Naive thymus-derived CD4-positive, alpha-beta T cell (primary cell): ENCODE results near the gene BCL2L15. TPM values are rescaled to one million over a fixed set of nuclear protein-coding genes. Genes with fewer than 3 reads are reported as not detected.

Experiments used
- ATAC-seq: fragments of 150-1000 bp; cut with Tn5 transposase; 2 replicates; pipeline ENCODE4 v1.10.0; 2021; ENCODE audit warnings: mild to moderate bottlenecking, moderate library complexity
- CTCF ChIA-PET: fragments of 350-600 bp; sonication (Branson Sonifier 250); formaldehyde crosslinking; loops from one replicate; lab custom pipeline; 2021; ENCODE audit warnings: antibody characterized with exemption; lab: Charles Lee
- POLR2A ChIA-PET: fragments of 350-600 bp; sonication (Branson Sonifier 250); formaldehyde crosslinking; loops from one replicate; lab custom pipeline; 2021; ENCODE audit warnings: antibody characterized with exemption, inconsistent platforms; lab: Charles Lee
- DNase-seq, 9 donors: peaks; one replicate each; pipeline versions ENCODE4 v3.0.0 to v3.0.0-alpha.2; 2020 to 2022; ENCODE audit warnings: mixed read lengths in 1 of 9
- H3K27ac ChIP-seq: one replicate; pipeline ENCODE4 v1.7.0; 2013; ENCODE audit warnings: mild to moderate bottlenecking, low read depth, low read length, moderate library complexity
- H3K27me3 ChIP-seq, 2 donors: one replicate each; pipeline ENCODE4 v1.7.0; 2013; ENCODE audit warnings: low read length in 2 of 2, mild to moderate bottlenecking in 2 of 2, moderate library complexity in 2 of 2; ENCODE audit not compliant: control insufficient read depth in 2 of 2, insufficient read depth in 2 of 2
- H3K36me3 ChIP-seq, 3 experiments: 1 replicate in 2 of 3; 2 replicates in 1 of 3; pipeline ENCODE4 v1.7.0; 2013; ENCODE audit warnings: low read length in 3 of 3, mild to moderate bottlenecking in 3 of 3, moderate library complexity in 1 of 3; ENCODE audit not compliant: insufficient read depth in 3 of 3, control insufficient read depth in 2 of 3
- H3K4me1 ChIP-seq, 2 donors: one replicate each; pipeline ENCODE4 v1.7.0; 2013; ENCODE audit warnings: low read length in 2 of 2, mild to moderate bottlenecking in 2 of 2, moderate library complexity in 1 of 2; ENCODE audit not compliant: control insufficient read depth in 2 of 2, insufficient read depth in 2 of 2
- H3K4me3 ChIP-seq: 2 replicates; pipeline ENCODE4 v1.7.0; 2013; ENCODE audit warnings: mild to moderate bottlenecking, low read length
- H3K9me3 ChIP-seq, 3 experiments: 1 replicate in 2 of 3; 2 replicates in 1 of 3; pipeline ENCODE4 v1.7.0; 2013; ENCODE audit warnings: low read length in 3 of 3; ENCODE audit not compliant: control insufficient read depth in 2 of 3
- H3K27ac Mint-ChIP-seq, 9 donors: one replicate each; pipeline ENCODE4 v1.8.0; 2020 to 2022; ENCODE audit warnings: mixed read lengths in 9 of 9, mild to moderate bottlenecking in 8 of 9, moderate library complexity in 5 of 9, inconsistent platforms in 2 of 9
- H3K27me3 Mint-ChIP-seq, 5 donors: one replicate each; pipeline ENCODE4 v1.8.0; 2021 to 2022; ENCODE audit warnings: mixed read lengths in 5 of 5, mild to moderate bottlenecking in 1 of 5
- H3K36me3 Mint-ChIP-seq, 5 donors: one replicate each; pipeline ENCODE4 v1.8.0; 2020 to 2022; ENCODE audit warnings: mixed read lengths in 5 of 5, mild to moderate bottlenecking in 3 of 5, inconsistent platforms in 1 of 5
- H3K4me1 Mint-ChIP-seq, 7 donors: one replicate each; pipeline ENCODE4 v1.8.0; 2020 to 2022; ENCODE audit warnings: mixed read lengths in 7 of 7, mild to moderate bottlenecking in 3 of 7, inconsistent platforms in 1 of 7
- H3K4me3 Mint-ChIP-seq, 10 donors: one replicate each; pipeline ENCODE4 v1.8.0; 2020 to 2022; ENCODE audit warnings: mild to moderate bottlenecking in 10 of 10, mixed read lengths in 10 of 10, moderate library complexity in 6 of 10, inconsistent platforms in 2 of 10
- H3K9me3 Mint-ChIP-seq, 11 donors: one replicate each; pipeline ENCODE4 v1.8.0; 2020 to 2022; ENCODE audit warnings: mixed read lengths in 11 of 11, mild to moderate bottlenecking in 4 of 11, inconsistent platforms in 1 of 11, moderate library complexity in 1 of 11
- intact Hi-C, 2 donors: fragments of 100-400 bp; cut with micrococcal nuclease; formaldehyde crosslinking; loops; one replicate each; pipeline ENCODE4 v1.15.1; 2023
- polyA plus RNA-seq, 2 donors: library from polyadenylated mRNA; unstranded; fragments of 300-500 nt; fragmentation: Illumina TruSeq; gene quantifications; one replicate each; pipeline ENCODE4 v1.2.3, GENCODE V29; 2021
- total RNA-seq, 6 experiments: library from RNA in 5 of 6; stranded (reverse) in 5 of 6; gene quantifications; 1 replicate in 5 of 6; 2 replicates in 1 of 6; pipeline ENCODE4 v1.2.3 and lab custom pipeline; 2021 to 2026

BCL2L15 gene
- total and polyA plus RNA-seq, 7 experiments from 2014 or later = 0.60 to 7.5 (median 1.6) TPM; not detected in 1

- Histone ChIP-seq H3K9me3 (no peaks in the 10 kb centered on the region), H3K4me3 (no peak overlapping the region), H3K36me3 (no peaks in the 10 kb centered on the region), H3K4me1 (peaks cover 24 to 53% of the 10 kb centered on the region in 2 donors), H3K27ac (no peak overlapping the region), H3K27me3 (no peaks in the 10 kb centered on the region)
- Mint-ChIP-seq H3K4me3 (peak overlapping the region in 3 of 10 donors; percentile 11 to 59 (median 34)), H3K4me1 (peaks cover 31 to 69% (median 52%) of the 10 kb centered on the region in 7 donors), H3K27me3 (no peaks in the 10 kb centered on the region), H3K27ac (peak overlapping the region in 7 of 9 donors; percentile 26 to 84 (median 70)), H3K9me3 (peaks cover 0 to 3% (median 0%) of the 10 kb centered on the region in 11 donors), H3K36me3 (peaks cover 0 to 13% (median 0%) of the 10 kb centered on the region in 5 donors)
- CTCF ChIA-PET = no interaction called here
- intact Hi-C loops = loop anchor here in 1 of 2 donors (5.0 kb wide), 1 partner anchor 1157 kb away; the partner anchor contains the start of gene PPM1J
- ATAC-seq (peak; percentile 24), DNase-seq (peak in 5 of 9 donors; percentile 9 to 20 (median 19))
- POLR2A ChIA-PET = interaction anchor here (0.6 to 2.1 kb wide), 5 partner anchors 11 to 638 kb away, joined by 3 to 9 read pairs (median 3); partner anchors contain the start of gene AP4B1
Observed at GRCh38 chr1:113874012-113874879, 13.1 kb downstream of the BCL2L15 start.

DNA sequence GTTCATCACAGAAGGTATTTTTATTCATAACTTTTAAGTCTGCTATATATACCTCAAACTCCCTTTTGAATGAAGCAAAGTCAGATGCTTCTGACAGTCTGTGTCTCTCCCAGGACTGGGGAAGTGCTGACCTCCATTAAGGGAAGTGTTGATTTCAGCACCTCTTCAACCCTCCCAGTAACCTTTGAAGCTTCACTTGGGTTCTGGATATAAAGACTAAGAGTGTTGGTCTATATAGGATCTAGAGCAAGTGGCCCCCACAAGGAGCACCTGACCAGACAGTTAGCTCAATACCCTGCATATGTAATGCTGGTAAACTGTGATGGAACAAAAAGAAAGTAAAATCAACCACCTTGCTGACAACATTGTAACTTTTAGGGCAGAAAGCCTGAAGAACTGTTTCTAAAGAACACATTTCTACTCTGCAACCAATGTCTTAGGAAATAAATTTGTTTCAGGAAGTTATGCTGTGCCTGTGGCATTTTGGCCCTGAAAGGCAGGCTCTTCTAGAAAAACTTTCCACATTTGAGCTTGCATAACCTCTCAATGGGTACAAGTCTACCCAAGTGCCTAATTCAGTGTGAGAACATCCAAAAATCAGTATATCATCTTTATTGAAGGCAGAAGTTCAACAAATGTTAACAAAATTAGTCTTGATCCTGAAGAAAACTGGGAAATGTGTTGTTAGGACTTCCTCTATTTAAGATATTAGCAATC, 15.0 kb downstream of the BCL2L15 start:
- H3K4me3 ChIP-seq = peak overlapping the region; percentile 44
- no peaks in the 10 kb centered on the region for H3K36me3 ChIP-seq
- ChIA-PET POLR2A (interaction anchor here (0.6 to 1.0 kb wide), 5 partner anchors 14 to 823 kb away, joined by 3 to 5 read pairs (median 3); partner anchors contain the start of gene HIPK1), CTCF (interaction anchor here (0.8 to 0.9 kb wide), 2 partner anchors 9 to 20 kb away, joined by 3 read pairs; no protein-coding TSS in a partner anchor)
- intact Hi-C loops = loop anchor here (2.0 to 5.0 kb wide), 2 partner anchors 14 to 1155 kb away; partner anchors contain the start of genes BCL2L15 (in 1 of the 2) and PPM1J (in 1 of the 2)
- Mint-ChIP-seq H3K27me3 (no peaks in the 10 kb centered on the region), H3K4me1 (peaks cover 37 to 73% (median 68%) of the 10 kb centered on the region in 7 donors), H3K36me3 (peaks cover 0 to 19% (median 6%) of the 10 kb centered on the region in 5 donors), H3K27ac (peak overlapping the region; percentile 94 to 99 (median 98)), H3K9me3 (peaks cover 0 to 3% (median 0%) of the 10 kb centered on the region in 11 donors), H3K4me3 (peak overlapping the region; percentile 82 to 95 (median 92))
- no peaks in the 10 kb centered on the region for H3K9me3 ChIP-seq
- peak; percentile 40 for ATAC-seq
- peak in 8 of 9 donors; percentile 19 to 34 (median 28) for DNase-seq
- H3K4me1 ChIP-seq = peaks cover 30 to 60% of the 10 kb centered on the region in 2 donors
- no peaks in the 10 kb centered on the region for H3K27me3 ChIP-seq
- H3K27ac ChIP-seq = peak overlapping the region; percentile 87

DNA sequence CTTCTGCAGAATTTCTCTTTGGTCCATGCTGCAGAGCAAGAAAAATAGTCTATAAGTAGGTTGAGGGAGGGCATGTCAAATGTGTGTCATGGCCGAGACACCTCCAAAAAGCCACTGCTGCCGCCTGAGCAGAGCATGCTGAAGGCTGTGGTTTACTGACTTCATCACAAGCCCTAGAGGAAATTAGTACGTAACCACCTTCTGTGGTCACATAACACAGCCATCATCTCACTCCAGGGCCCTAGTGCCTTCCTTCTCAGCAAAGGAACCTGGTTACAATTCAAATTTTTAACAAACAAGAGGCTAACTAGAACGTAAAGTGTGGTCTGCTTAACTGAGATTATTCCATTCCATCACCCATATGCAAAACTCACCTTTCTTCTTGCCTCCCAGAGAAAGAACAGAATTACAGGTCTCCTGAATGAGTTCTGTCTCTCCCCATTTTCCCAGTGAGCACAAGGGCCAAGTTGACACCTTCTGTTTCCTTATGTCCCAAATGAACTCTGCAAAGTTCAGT, 15.7 kb downstream of the BCL2L15 start, which contains the start of gene PTPN22:
Gene PTPN22 (minus strand): TSS at position 116 of the 517 bp plus-strand sequence.
- ATAC-seq (peak; percentile 98), DNase-seq (peak; percentile 41 to 91 (median 87))
- Mint-ChIP-seq H3K4me1 (peaks cover 37 to 77% (median 72%) of the 10 kb centered on the region in 7 donors), H3K27me3 (no peaks in the 10 kb centered on the region), H3K27ac (peak within 1 kb of the TSS; percentile 94 to 99 (median 98)), H3K4me3 (peak within 1 kb of the TSS; percentile 82 to 95 (median 92)), H3K9me3 (peaks cover 0 to 3% (median 0%) of the 10 kb centered on the region in 11 donors), H3K36me3 (peaks cover 0 to 17% (median 6%) of the 10 kb centered on the region in 5 donors)
- H3K4me3 ChIP-seq = peak within 1 kb of the TSS; percentile 81
- no peaks in the 10 kb centered on the region for H3K27me3 ChIP-seq
- no peaks in the 10 kb centered on the region for H3K9me3 ChIP-seq
- ChIA-PET POLR2A (interaction anchor here (0.7 to 1.0 kb wide), 4 partner anchors 15 to 58 kb away, joined by 3 to 5 read pairs (median 3); partner anchors contain the start of gene HIPK1), CTCF (no interaction called here)
- H3K4me1 ChIP-seq = peaks cover 30 to 65% of the 10 kb centered on the region in 2 donors
- H3K27ac ChIP-seq = peak within 1 kb of the TSS; percentile 87
- H3K36me3 ChIP-seq = no peaks in the 10 kb centered on the region
- intact Hi-C loops = loop anchor here (1.0 to 5.0 kb wide), 14 partner anchors 15 to 1253 kb away; partner anchors contain the start of genes BCL2L15 (in 2 of the 2), CAPZA1 (in 2 of the 2), ST7L (in 2 of the 2) and AP4B1 (in 1 of the 2)

- Histone ChIP-seq H3K4me1 (peaks cover 30 to 62% of the 10 kb centered on the region in 2 donors), H3K4me3 (peak overlapping the region; percentile 81), H3K27me3 (no peaks in the 10 kb centered on the region), H3K36me3 (no peaks in the 10 kb centered on the region), H3K27ac (peak overlapping the region; percentile 87), H3K9me3 (no peaks in the 10 kb centered on the region)
- peak in 1 of 9 donors; percentile 8 for DNase-seq
- intact Hi-C loops = loop anchor here (1.0 to 5.0 kb wide), 13 partner anchors 17 to 1252 kb away; partner anchors contain the start of genes CAPZA1 (in 2 of the 2), ST7L (in 2 of the 2), AP4B1 (in 1 of the 2) and BCL2L15 (in 1 of the 2)
- Mint-ChIP-seq H3K36me3 (peaks cover 0 to 20% (median 7%) of the 10 kb centered on the region in 5 donors), H3K4me3 (peak overlapping the region; percentile 82 to 95 (median 92)), H3K27me3 (no peaks in the 10 kb centered on the region), H3K4me1 (peaks cover 40 to 79% (median 74%) of the 10 kb centered on the region in 7 donors), H3K27ac (peak overlapping the region; percentile 91 to 99 (median 95)), H3K9me3 (peaks cover 0 to 3% (median 0%) of the 10 kb centered on the region in 11 donors)
- no peak for ATAC-seq
- POLR2A ChIA-PET = interaction anchor here (1.1 to 3.3 kb wide), 5 partner anchors 9 to 59 kb away, joined by 3 to 19 read pairs (median 9); partner anchors contain the start of genes AP4B1 and HIPK1
- CTCF ChIA-PET = interaction anchor here (0.7 to 1.6 kb wide), 3 partner anchors 10 to 35 kb away, joined by 3 to 7 read pairs (median 4); partner anchors contain the start of gene AP4B1
Observed at GRCh38 chr1:113870778-113871177, 16.6 kb downstream of the BCL2L15 start.

- POLR2A ChIA-PET = interaction anchor here (1.0 to 3.3 kb wide), 7 partner anchors 11 to 61 kb away, joined by 3 to 19 read pairs (median 7); partner anchors contain the start of genes AP4B1, HIPK1 and RSBN1
Observed at GRCh38 chr1:113868387-113869083, 18.8 kb downstream of the BCL2L15 start.

More at GRCh38 chr1:113868387-113869083, 18.8 kb downstream of the BCL2L15 start:
- peaks cover 0 to 26% (median 16%) of the 10 kb centered on the region in 5 donors for H3K36me3 Mint-ChIP-seq
- no peak overlapping the region for H3K27ac ChIP-seq
- CTCF ChIA-PET = interaction anchor here (0.6 to 1.3 kb wide), 5 partner anchors 18 to 189 kb away, joined by 3 to 4 read pairs (median 3); partner anchors contain the start of gene BCL2L15
- peaks cover 26 to 46% of the 10 kb centered on the region in 2 donors for H3K4me1 ChIP-seq
- peak overlapping the region; percentile 41 to 95 (median 86) for H3K4me3 Mint-ChIP-seq
- H3K36me3 ChIP-seq = peaks cover 0 to under 1% (median 0%) of the 10 kb centered on the region in 3 experiments
- DNase-seq (peak in 1 of 9 donors; percentile 20), ATAC-seq (no peak)
- H3K27me3 ChIP-seq = no peaks in the 10 kb centered on the region
- no peaks in the 10 kb centered on the region for H3K27me3 Mint-ChIP-seq
- H3K27ac Mint-ChIP-seq = peak overlapping the region in 8 of 9 donors; percentile 46 to 86 (median 76)
- H3K9me3 Mint-ChIP-seq = no peaks in the 10 kb centered on the region
- intact Hi-C loops = no loop called here
- no peaks in the 10 kb centered on the region for H3K9me3 ChIP-seq
- no peak overlapping the region for H3K4me3 ChIP-seq
- peaks cover 35 to 74% (median 65%) of the 10 kb centered on the region in 7 donors for H3K4me1 Mint-ChIP-seq
